ENCODE data around the gene RNF215.

RNF215 gene

DNA sequence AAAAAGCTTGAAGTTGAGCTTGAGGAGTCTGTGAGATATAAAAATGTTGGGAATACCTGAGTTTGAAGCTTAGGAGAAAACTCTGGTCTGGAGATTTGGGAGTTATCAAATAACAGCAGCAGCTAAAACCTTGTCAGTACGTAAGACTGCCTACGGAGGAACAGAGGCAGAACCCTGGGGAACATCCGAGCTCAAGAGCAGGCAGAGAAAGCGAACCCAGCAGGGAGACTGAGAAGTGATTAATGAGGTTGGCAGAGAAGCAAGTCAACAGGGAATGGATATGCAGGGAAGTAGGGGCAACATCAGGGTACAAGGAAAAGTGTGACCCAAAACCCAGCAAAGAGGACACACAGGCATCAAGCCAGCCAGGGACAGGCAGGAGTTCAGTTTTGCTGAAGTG is 25.8 kb upstream of the RNF215 start:
- Histone ChIP-seq H3K27me3 (ENCODE audit: insufficient read depth, poor library complexity, severe bottlenecking) (no peaks in the 10 kb centered on the region), H3K4me3 (replicated peaks; ENCODE audit: insufficient read depth, low read length) (no peak overlapping the region), H3K27ac (replicated peaks) (no peak overlapping the region)
- no peak for DNase-seq (ENCODE audit: low read depth in 1 of 2, low spot score in 1 of 2)
- no peak for TF ChIP-seq SPI1 (IDR thresholded peaks at IDR 0.05; ENCODE audit: borderline replicate concordance, low read depth)
- TF ChIP-seq, protein P1, sequence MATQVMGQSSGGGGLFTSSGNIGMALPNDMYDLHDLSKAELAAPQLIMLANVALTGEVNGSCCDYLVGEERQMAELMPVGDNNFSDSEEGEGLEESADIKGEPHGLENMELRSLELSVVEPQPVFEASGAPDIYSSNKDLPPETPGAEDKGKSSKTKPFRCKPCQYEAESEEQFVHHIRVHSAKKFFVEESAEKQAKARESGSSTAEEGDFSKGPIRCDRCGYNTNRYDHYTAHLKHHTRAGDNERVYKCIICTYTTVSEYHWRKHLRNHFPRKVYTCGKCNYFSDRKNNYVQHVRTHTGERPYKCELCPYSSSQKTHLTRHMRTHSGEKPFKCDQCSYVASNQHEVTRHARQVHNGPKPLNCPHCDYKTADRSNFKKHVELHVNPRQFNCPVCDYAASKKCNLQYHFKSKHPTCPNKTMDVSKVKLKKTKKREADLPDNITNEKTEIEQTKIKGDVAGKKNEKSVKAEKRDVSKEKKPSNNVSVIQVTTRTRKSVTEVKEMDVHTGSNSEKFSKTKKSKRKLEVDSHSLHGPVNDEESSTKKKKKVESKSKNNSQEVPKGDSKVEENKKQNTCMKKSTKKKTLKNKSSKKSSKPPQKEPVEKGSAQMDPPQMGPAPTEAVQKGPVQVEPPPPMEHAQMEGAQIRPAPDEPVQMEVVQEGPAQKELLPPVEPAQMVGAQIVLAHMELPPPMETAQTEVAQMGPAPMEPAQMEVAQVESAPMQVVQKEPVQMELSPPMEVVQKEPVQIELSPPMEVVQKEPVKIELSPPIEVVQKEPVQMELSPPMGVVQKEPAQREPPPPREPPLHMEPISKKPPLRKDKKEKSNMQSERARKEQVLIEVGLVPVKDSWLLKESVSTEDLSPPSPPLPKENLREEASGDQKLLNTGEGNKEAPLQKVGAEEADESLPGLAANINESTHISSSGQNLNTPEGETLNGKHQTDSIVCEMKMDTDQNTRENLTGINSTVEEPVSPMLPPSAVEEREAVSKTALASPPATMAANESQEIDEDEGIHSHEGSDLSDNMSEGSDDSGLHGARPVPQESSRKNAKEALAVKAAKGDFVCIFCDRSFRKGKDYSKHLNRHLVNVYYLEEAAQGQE (IDR thresholded peaks at IDR 0.05; ENCODE audit: insufficient replicate concordance, low read depth), result no peak
- TF ChIP-seq GABPA (IDR thresholded peaks at IDR 0.05; ENCODE audit: low read depth), result no peak
- TF ChIP-seq, protein P2, sequence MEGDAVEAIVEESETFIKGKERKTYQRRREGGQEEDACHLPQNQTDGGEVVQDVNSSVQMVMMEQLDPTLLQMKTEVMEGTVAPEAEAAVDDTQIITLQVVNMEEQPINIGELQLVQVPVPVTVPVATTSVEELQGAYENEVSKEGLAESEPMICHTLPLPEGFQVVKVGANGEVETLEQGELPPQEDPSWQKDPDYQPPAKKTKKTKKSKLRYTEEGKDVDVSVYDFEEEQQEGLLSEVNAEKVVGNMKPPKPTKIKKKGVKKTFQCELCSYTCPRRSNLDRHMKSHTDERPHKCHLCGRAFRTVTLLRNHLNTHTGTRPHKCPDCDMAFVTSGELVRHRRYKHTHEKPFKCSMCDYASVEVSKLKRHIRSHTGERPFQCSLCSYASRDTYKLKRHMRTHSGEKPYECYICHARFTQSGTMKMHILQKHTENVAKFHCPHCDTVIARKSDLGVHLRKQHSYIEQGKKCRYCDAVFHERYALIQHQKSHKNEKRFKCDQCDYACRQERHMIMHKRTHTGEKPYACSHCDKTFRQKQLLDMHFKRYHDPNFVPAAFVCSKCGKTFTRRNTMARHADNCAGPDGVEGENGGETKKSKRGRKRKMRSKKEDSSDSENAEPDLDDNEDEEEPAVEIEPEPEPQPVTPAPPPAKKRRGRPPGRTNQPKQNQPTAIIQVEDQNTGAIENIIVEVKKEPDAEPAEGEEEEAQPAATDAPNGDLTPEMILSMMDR (IDR thresholded peaks at IDR 0.05; ENCODE audit: insufficient read depth, low read length), result no peak
- TF ChIP-seq POLR2AphosphoS5 (IDR thresholded peaks at IDR 0.05; ENCODE audit: low read depth), result no peak

DNA sequence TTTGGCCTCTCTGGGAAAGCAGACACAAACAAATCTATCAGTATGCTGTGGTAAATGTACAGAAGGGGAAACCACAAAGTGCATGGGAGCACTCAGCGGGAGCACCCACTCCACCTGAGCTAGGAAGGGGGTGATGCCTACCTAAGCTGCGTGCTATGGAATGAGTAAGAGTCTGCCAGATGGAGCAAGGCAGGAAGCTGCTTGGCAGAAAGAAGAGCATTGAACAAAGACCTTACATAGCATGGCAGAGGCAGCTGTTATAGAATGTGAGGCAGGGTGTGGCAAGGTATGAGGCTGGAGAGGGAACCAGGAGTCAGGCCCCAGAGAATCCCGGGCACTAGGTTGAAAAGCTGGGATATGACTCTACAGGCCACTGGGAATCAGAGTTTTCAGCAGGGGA is 24.6 kb upstream of the RNF215 start:
- TF ChIP-seq, protein P1 (IDR thresholded peaks at IDR 0.05; ENCODE audit: insufficient replicate concordance, low read depth), result no peak
- TF ChIP-seq, protein P2 (IDR thresholded peaks at IDR 0.05; ENCODE audit: insufficient read depth, low read length), result no peak
- TF ChIP-seq GABPA (IDR thresholded peaks at IDR 0.05; ENCODE audit: low read depth), result no peak
- no peak for TF ChIP-seq SPI1 (IDR thresholded peaks at IDR 0.05; ENCODE audit: borderline replicate concordance, low read depth)
- TF ChIP-seq POLR2AphosphoS5 (IDR thresholded peaks at IDR 0.05; ENCODE audit: low read depth), result no peak
- DNase-seq (ENCODE audit: low read depth in 1 of 2, low spot score in 1 of 2), result no peak
- no peak overlapping the region for H3K27ac ChIP-seq (replicated peaks)
- no peaks in the 10 kb centered on the region for H3K27me3 ChIP-seq (ENCODE audit: insufficient read depth, poor library complexity, severe bottlenecking)
- no peak overlapping the region for H3K4me3 ChIP-seq (replicated peaks; ENCODE audit: insufficient read depth, low read length)

DNA sequence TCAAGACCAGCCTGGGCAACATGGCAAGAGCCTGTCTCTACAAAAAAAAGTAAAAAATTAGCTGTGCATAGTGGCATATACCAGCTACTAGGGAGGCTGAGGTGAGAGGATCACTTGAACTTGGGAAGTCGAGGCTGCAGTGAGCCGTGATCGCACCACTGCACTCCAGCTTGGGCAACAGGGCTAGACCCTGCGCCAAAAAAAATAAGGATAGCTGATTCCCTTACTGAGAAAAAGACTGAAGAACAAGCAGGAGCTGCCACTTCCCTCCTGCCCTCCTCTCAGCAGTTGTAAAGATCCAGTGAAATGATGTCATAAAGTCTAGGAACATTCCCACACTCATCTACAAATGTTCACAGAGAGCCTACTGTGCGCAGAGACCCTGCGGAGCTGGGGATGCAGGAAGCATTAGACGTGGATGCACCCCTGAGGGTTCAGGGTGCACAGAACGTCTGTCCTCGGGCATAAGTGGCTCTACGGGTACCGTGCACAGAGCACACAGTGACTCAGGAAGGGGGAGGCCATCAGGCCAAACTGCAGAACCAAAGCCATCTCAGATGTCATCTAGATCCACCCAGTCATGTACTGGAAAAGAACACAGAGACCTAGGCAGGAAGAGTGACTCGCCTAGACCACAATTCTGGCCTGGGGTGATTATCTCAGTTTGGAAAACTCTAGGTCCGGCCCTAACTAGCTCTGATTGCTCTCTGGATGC is 21.3 kb upstream of the RNF215 start:
- H3K27me3 ChIP-seq (ENCODE audit: insufficient read depth, poor library complexity, severe bottlenecking), result no peaks in the 10 kb centered on the region
- DNase-seq (ENCODE audit: low read depth in 1 of 2, low spot score in 1 of 2), result no peak
- no peak for TF ChIP-seq GABPA (IDR thresholded peaks at IDR 0.05; ENCODE audit: low read depth)
- no peak for TF ChIP-seq SPI1 (IDR thresholded peaks at IDR 0.05; ENCODE audit: borderline replicate concordance, low read depth)
- TF ChIP-seq POLR2AphosphoS5 (IDR thresholded peaks at IDR 0.05; ENCODE audit: low read depth), result no peak
- TF ChIP-seq, protein P2 (IDR thresholded peaks at IDR 0.05; ENCODE audit: insufficient read depth, low read length), result no peak
- H3K27ac ChIP-seq (replicated peaks), result no peak overlapping the region
- no peak overlapping the region for H3K4me3 ChIP-seq (replicated peaks; ENCODE audit: insufficient read depth, low read length)

Data from HL-60 (cell line).